SU-DHL-6 (cell line): ENCODE measurements around the gene PVALEF.

ENCODE experiments used
- H2AFZ ChIP-seq: fragments of 200-600 bp; sonication (generic); 2 replicates; pipeline ENCODE4 v1.6.1; 2014; ENCODE audit warnings: low read depth, mild to moderate bottlenecking, moderate library complexity, mixed read lengths, antibody characterized with exemption, low read length; ENCODE audit not compliant: severe bottlenecking
- H3F3A ChIP-seq: fragments of 200-600 bp; shearing (Covaris generic); 2 replicates; pipeline ENCODE4 v1.6.0; 2016; ENCODE audit warnings: antibody characterized with exemption, mild to moderate bottlenecking; ENCODE audit not compliant: insufficient read depth
- H3K27ac ChIP-seq: fragments of 200-600 bp; sonication (generic); 2 replicates; pipeline ENCODE4 v1.5.1; 2016; ENCODE audit warnings: low read depth, mild to moderate bottlenecking, low read length, moderate library complexity, mixed read lengths
- H3K27me3 ChIP-seq: fragments of 200-600 bp; sonication (generic), shearing (Covaris generic); 2 replicates; pipeline ENCODE4 v1.6.0; 2014; ENCODE audit warnings: mild to moderate bottlenecking, low read length
- H3K36me3 ChIP-seq: fragments of 200-600 bp; sonication (generic); 2 replicates; pipeline ENCODE4 v1.6.1; 2014; ENCODE audit warnings: mild to moderate bottlenecking, low read length, mixed read lengths
- H3K4me2 ChIP-seq: fragments of 300-600, 200-600 bp; shearing (Covaris generic), sonication (generic); 2 replicates; pipeline ENCODE4 v1.6.0; 2014; ENCODE audit warnings: low read length, low read depth, mild to moderate bottlenecking; ENCODE audit not compliant: poor library complexity, severe bottlenecking
- H3K4me3 ChIP-seq: fragments of 200-600 bp; sonication (generic); 2 replicates; pipeline ENCODE4 v1.5.1; 2014; ENCODE audit warnings: antibody characterized with exemption, low read length, mild to moderate bottlenecking, mixed read lengths; ENCODE audit not compliant: insufficient read depth, poor library complexity, severe bottlenecking
- H3K79me2 ChIP-seq: fragments of 200-600 bp; sonication (generic); 2 replicates; pipeline ENCODE4 v1.6.1; 2014; ENCODE audit warnings: mild to moderate bottlenecking, low read length, moderate library complexity; ENCODE audit not compliant: insufficient read depth
- H3K9ac ChIP-seq: fragments of 200-600 bp; sonication (generic); 2 replicates; pipeline ENCODE4 v1.7.0; 2014; ENCODE audit warnings: mild to moderate bottlenecking, low read length
- H3K9me2 ChIP-seq: fragments of 200-600 bp; sonication (generic); replicated peaks from 2 replicates; pipeline ENCODE4 v1.6.1; 2014; ENCODE audit warnings: low read length; ENCODE audit not compliant: insufficient read depth
- H3K9me3 ChIP-seq: fragments of 200-600 bp; sonication (generic); 2 replicates; pipeline ENCODE4 v1.6.1; 2014; ENCODE audit warnings: low read length, mixed read lengths; ENCODE audit not compliant: insufficient read depth
- H4K20me1 ChIP-seq: fragments of 200-600 bp; sonication (generic); 2 replicates; pipeline ENCODE4 v1.6.1; 2014; ENCODE audit warnings: low read depth, mild to moderate bottlenecking, antibody characterized with exemption, low read length, moderate library complexity, mixed read lengths
- CTCF ChIP-seq: fragments of 200-600 bp; sonication (generic); IDR thresholded peaks from one replicate; pipeline ENCODE4 v1.5.1; 2017; ENCODE audit warnings: antibody characterized with exemption, mild to moderate bottlenecking, low read length, moderate library complexity; ENCODE audit not compliant: insufficient read depth, poor library complexity, severe bottlenecking
- EZH2phosphoT487 ChIP-seq: fragments of 200-600 bp; sonication (generic), shearing (Covaris generic); conservative IDR thresholded peaks from 2 replicates; pipeline ENCODE4 v1.6.1; 2018; ENCODE audit warnings: mild to moderate bottlenecking, antibody characterized with exemption, low read length, moderate library complexity, mixed read lengths

The PVALEF gene

GRCh38 chr17:81188491-81188840, 23.2 kb downstream of the PVALEF start:
- Histone ChIP-seq H4K20me1 (no peaks in the 10 kb centered on the region), H3F3A (no peaks in the 10 kb centered on the region), H2AFZ (no peak overlapping the region), H3K9me3 (no peaks in the 10 kb centered on the region), H3K79me2 (no peaks in the 10 kb centered on the region), H3K4me3 (no peak overlapping the region), H3K27me3 (no peaks in the 10 kb centered on the region), H3K9ac (no peak overlapping the region), H3K4me2 (no peak overlapping the region), H3K27ac (no peak overlapping the region), H3K36me3 (no peaks in the 10 kb centered on the region), H3K9me2 (no peaks in the 10 kb centered on the region)
- TF ChIP-seq CTCF (no peak), EZH2phosphoT487 (no peak)

GRCh38 chr17:81189016-81189415, 23.7 kb downstream of the PVALEF start:
- H3K9ac ChIP-seq: no peak overlapping the region
- no peak overlapping the region for H2AFZ ChIP-seq
- H3K9me2 ChIP-seq: no peaks in the 10 kb centered on the region
- no peaks in the 10 kb centered on the region for H3K27me3 ChIP-seq
- no peak overlapping the region for H3K4me3 ChIP-seq
- no peaks in the 10 kb centered on the region for H3K9me3 ChIP-seq
- H3K27ac ChIP-seq: no peak overlapping the region
- no peak overlapping the region for H3K4me2 ChIP-seq
- H3K79me2 ChIP-seq: no peaks in the 10 kb centered on the region
- H3K36me3 ChIP-seq: no peaks in the 10 kb centered on the region
- no peaks in the 10 kb centered on the region for H3F3A ChIP-seq
- no peak for TF ChIP-seq CTCF
- H4K20me1 ChIP-seq: no peaks in the 10 kb centered on the region

GRCh38 chr17:81189670-81190530, 24.6 kb downstream of the PVALEF start:
- no peak overlapping the region for H3K4me3 ChIP-seq
- no peaks in the 10 kb centered on the region for H3K27me3 ChIP-seq
- no peak overlapping the region for H3K9ac ChIP-seq
- no peaks in the 10 kb centered on the region for H3K36me3 ChIP-seq
- no peaks in the 10 kb centered on the region for H3K79me2 ChIP-seq
- no peak overlapping the region for H3K27ac ChIP-seq
- no peaks in the 10 kb centered on the region for H3K9me3 ChIP-seq
- TF ChIP-seq CTCF (no peak), EZH2phosphoT487 (no peak)
- H3K4me2 ChIP-seq: no peak overlapping the region
- no peak overlapping the region for H2AFZ ChIP-seq
- no peaks in the 10 kb centered on the region for H3K9me2 ChIP-seq
- no peaks in the 10 kb centered on the region for H3F3A ChIP-seq
- H4K20me1 ChIP-seq: no peaks in the 10 kb centered on the region
